ENCODE data around the gene RANBP3L.
"Not testable (repeated sequence)": the region's sequence is repeated elsewhere in the genome, so short reads cannot be mapped to it uniquely, and the experiment has no call there.

Gene RANBP3L

DNA sequence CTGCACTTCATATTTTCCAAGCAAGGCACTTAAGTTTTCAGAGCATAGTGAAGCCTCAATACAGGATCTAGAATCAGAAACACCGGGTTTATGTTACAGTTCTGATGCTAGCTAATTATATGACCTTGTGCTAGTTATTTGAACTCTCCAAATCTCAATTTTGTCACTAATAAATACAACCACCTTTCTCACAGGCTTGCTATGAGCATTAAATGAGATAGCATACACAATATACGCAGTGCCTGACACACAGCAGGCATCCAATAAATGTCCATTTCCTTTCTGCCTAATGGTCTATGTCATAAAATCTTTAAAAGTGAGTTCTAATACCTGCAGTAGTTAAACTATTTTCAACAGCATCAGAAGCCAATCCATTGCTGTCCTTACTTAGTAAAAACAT is 92.9 kb downstream of the RANBP3L start:
- DNase-seq = no peak
- H3K9me3 ChIP-seq = no peaks in the 10 kb centered on the region
- no peaks in the 10 kb centered on the region for H3K27me3 ChIP-seq
- TF ChIP-seq, protein P1, sequence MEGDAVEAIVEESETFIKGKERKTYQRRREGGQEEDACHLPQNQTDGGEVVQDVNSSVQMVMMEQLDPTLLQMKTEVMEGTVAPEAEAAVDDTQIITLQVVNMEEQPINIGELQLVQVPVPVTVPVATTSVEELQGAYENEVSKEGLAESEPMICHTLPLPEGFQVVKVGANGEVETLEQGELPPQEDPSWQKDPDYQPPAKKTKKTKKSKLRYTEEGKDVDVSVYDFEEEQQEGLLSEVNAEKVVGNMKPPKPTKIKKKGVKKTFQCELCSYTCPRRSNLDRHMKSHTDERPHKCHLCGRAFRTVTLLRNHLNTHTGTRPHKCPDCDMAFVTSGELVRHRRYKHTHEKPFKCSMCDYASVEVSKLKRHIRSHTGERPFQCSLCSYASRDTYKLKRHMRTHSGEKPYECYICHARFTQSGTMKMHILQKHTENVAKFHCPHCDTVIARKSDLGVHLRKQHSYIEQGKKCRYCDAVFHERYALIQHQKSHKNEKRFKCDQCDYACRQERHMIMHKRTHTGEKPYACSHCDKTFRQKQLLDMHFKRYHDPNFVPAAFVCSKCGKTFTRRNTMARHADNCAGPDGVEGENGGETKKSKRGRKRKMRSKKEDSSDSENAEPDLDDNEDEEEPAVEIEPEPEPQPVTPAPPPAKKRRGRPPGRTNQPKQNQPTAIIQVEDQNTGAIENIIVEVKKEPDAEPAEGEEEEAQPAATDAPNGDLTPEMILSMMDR (IDR thresholded peaks at IDR 0.05) = no peak
- H3K4me1 ChIP-seq = no peaks in the 10 kb centered on the region
- H3K4me3 ChIP-seq = no peak overlapping the region
- intact Hi-C loops (cut with DNase I; ENCODE audit: low total_unique reads) = no loop called here
- H3K36me3 ChIP-seq = peaks cover 46 to 61% (median 60%) of the 10 kb centered on the region in 3 donors
- H3K27ac ChIP-seq = no peak overlapping the region

DNA sequence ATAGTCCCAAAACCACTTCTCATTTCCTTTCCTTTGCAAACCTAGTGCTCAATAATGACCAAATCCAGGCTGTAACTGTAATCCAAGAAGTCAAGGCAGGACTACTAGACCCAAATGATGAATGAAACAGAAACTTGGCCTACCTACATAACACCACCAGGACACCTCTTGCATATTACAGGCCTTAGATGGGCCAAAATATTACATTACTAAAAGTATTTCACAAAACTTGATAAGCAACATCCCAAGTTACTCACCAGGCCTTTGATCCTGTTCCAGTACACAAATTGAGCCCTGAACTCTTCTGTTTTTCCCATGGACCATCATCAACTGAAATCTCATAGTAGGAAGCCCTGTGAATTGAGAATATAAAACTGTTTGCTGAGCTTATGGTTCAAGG is 94.8 kb downstream of the RANBP3L start:
- Histone ChIP-seq H3K4me1 (peaks cover 0 to 6% (median 0%) of the 10 kb centered on the region in 4 donors), H3K9me3 (no peaks in the 10 kb centered on the region), H3K4me3 (no peak overlapping the region), H3K27me3 (no peaks in the 10 kb centered on the region), H3K27ac (no peak overlapping the region), H3K36me3 (peaks cover 33 to 61% (median 59%) of the 10 kb centered on the region in 3 donors)
- TF ChIP-seq, protein P1 (IDR thresholded peaks at IDR 0.05) = no peak
- DNase-seq = no peak
- intact Hi-C loops (cut with DNase I; ENCODE audit: low total_unique reads) = no loop called here

DNA sequence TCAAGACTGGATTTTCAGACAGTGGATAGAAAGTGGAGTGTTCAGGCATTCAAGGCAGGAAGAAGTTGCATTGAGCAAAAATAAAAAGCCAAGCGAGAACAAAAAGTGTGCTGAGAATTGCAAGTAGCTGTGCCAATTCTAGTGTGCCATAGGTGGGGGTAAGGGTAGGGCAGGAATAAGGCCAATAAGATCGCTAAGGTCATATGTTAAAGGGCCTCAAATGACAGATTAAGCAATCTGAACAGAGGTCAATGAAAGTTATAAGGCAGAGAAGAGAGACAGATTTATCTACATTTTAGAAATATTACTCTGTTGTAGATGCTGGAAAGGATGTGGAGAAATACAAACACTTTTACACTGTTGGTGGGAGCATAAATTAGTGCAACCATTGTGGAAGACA is 96.4 kb downstream of the RANBP3L start:
- TF ChIP-seq, protein P1 (IDR thresholded peaks at IDR 0.05) = no peak
- H3K4me1 ChIP-seq = peaks cover 0 to 6% (median 0%) of the 10 kb centered on the region in 4 donors
- no peak overlapping the region for H3K4me3 ChIP-seq
- H3K9me3 ChIP-seq = no peaks in the 10 kb centered on the region
- H3K36me3 ChIP-seq = peaks cover 24 to 59% (median 53%) of the 10 kb centered on the region in 3 donors
- no peak for DNase-seq
- intact Hi-C loops (cut with DNase I; ENCODE audit: low total_unique reads) = no loop called here
- H3K27ac ChIP-seq = no peak overlapping the region
- no peaks in the 10 kb centered on the region for H3K27me3 ChIP-seq

DNA sequence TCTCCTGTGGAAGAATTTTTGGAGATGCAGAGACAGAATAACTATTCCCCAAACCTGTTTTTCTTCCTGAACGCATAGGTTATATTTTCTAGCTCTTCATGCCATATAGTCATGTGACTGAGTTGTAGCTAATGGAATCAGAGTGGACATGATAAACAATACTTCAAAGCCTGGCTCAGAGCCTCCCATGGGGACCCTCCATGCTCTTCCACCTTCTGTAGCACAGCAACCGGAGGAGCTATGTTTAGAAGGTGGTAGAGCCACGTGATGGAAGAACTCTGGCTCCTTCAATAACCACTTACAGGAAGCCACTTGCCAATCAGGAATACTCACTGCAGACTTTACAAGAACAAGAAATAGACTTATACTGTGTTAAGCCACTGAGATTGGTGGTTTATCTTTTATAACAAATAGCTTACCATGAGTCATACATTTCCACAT is 99.2 kb downstream of the RANBP3L start:
- no peaks in the 10 kb centered on the region for H3K27me3 ChIP-seq
- no peak overlapping the region for H3K27ac ChIP-seq
- peaks cover 0 to 6% (median 0%) of the 10 kb centered on the region in 4 donors for H3K4me1 ChIP-seq
- H3K9me3 ChIP-seq = no peaks in the 10 kb centered on the region
- intact Hi-C loops (cut with DNase I; ENCODE audit: low total_unique reads) = no loop called here
- peaks cover 33 to 74% (median 64%) of the 10 kb centered on the region in 3 donors for H3K36me3 ChIP-seq
- DNase-seq = no peak
- H3K4me3 ChIP-seq = no peak overlapping the region
- TF ChIP-seq, protein P1 (IDR thresholded peaks at IDR 0.05) = no peak

DNA sequence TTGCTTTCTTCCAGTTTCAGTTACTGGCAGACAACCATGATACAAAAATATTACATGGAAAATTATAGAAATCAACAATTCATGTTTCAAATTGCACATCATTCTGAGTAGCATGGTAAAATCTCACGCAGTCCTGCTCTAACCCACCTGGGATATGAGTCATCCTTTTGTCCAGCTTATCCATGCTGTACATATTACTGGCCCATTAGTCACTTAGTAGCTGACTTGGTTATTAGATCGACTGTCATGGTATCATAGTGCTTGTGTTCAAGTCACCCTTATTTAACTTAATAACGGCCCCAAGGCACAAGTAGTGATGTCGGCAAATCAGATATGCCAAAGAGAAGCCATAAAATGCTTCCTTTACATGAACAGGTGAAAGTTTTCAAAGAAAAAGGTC is 101.2 kb downstream of the RANBP3L start:
- no peaks in the 10 kb centered on the region for H3K27me3 ChIP-seq
- intact Hi-C loops (cut with DNase I; ENCODE audit: low total_unique reads) = no loop called here
- TF ChIP-seq, protein P1 (IDR thresholded peaks at IDR 0.05) = no peak
- no peak for DNase-seq
- no peak overlapping the region for H3K27ac ChIP-seq
- peaks cover 39 to 75% (median 67%) of the 10 kb centered on the region in 3 donors for H3K36me3 ChIP-seq
- H3K9me3 ChIP-seq = no peaks in the 10 kb centered on the region
- no peak overlapping the region for H3K4me3 ChIP-seq
- peaks cover 0 to 6% (median 0%) of the 10 kb centered on the region in 4 donors for H3K4me1 ChIP-seq

DNA sequence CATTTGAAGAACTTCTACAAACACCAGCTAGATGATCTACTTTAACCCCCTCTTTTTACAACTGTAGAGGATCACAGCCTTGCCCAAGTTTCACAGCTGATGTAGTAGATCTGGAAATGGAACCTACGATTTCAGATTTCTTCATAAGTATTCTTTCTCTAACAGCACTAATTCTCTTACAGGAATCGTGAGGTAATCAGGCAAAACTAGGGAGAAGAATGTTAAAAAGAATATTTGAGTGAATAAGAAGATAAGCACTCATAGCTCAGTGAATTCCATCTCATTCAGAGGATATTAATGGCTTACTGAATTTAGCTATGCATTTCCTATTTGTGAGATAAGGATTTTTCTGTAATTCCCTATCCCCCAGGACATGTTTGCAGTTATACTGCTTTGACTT is 102.1 kb downstream of the RANBP3L start:
- H3K36me3 ChIP-seq = peaks cover 43 to 79% (median 67%) of the 10 kb centered on the region in 3 donors
- H3K27ac ChIP-seq = no peak overlapping the region
- H3K27me3 ChIP-seq = no peaks in the 10 kb centered on the region
- H3K4me3 ChIP-seq = no peak overlapping the region
- DNase-seq = no peak
- TF ChIP-seq, protein P1 (IDR thresholded peaks at IDR 0.05) = no peak
- intact Hi-C loops (cut with DNase I; ENCODE audit: low total_unique reads) = no loop called here
- H3K9me3 ChIP-seq = no peaks in the 10 kb centered on the region
- peaks cover 0 to 6% (median 0%) of the 10 kb centered on the region in 4 donors for H3K4me1 ChIP-seq

DNA sequence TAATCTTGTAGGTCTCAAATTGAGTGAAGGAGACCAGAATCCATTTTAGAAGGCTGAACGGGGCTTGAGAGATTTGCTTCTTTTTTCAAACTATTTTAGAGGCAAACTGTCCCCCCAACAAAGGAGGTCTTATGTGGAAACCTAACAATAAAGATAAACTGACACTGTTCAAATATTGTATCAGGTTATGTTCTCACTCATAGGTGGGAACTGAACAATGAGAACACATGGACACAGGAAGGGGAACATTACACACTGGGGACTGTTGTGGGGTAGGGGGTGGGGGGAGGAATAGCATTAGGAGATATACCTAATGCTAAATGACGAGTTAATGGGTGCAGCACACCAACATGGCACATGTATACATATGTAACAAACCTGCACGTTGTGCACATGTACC is 102.9 kb downstream of the RANBP3L start:
- H3K36me3 ChIP-seq = peaks cover 44 to 85% (median 66%) of the 10 kb centered on the region in 3 donors
- H3K27ac ChIP-seq; intact Hi-C loops (cut with DNase I; ENCODE audit: low total_unique reads); H3K27me3 ChIP-seq; H3K9me3 ChIP-seq; H3K4me1 ChIP-seq; DNase-seq; H3K4me3 ChIP-seq: not testable (repeated sequence)
